GDM1 (cell line): ENCODE measurements around the gene NCAN.

ENCODE experiments used
- DNase-seq: peaks from one replicate; lab custom pipeline; 2025; lab: John Stamatoyannopoulos, UW

Gene NCAN

GRCh38 chr19:19285686-19286085, 73.9 kb downstream of the NCAN start:
- no peak for DNase-seq

GRCh38 chr19:19292607-19293006, 80.8 kb downstream of the NCAN start:
- no peak for DNase-seq

- DNase-seq = no peak
These were observed 83.2 kb downstream of the NCAN start for GRCh38 chr19:19294914-19295313.

- no peak for DNase-seq
These were observed 85.4 kb downstream of the NCAN start for GRCh38 chr19:19296953-19297689.

- no peak for DNase-seq
These were observed 86.0 kb downstream of the NCAN start for GRCh38 chr19:19297759-19298158.

GRCh38 chr19:19300613-19301012, 88.9 kb downstream of the NCAN start:
- DNase-seq = no peak
